NCI-H446 treated with DMSO at 0.1 percent for 48 hours (cell line): ENCODE data around the gene GRM8.

Experiments
- DNase-seq: peaks from one replicate; lab custom pipeline; 2025; lab: John Stamatoyannopoulos, UW

Gene GRM8

GRCh38 chr7:127252778-127253280, at the start of gene GRM8:
TSS of gene GRM8 (minus strand) at chr7:127252941.
- DNase-seq, result no peak

- DNase-seq, result peak; percentile 25
Measured at GRCh38 chr7:127290801-127291361, 38.1 kb upstream of the GRM8 start.

GRCh38 chr7:127290116-127290655, 37.4 kb upstream of the GRM8 start:
- DNase-seq, result no peak

- DNase-seq, result no peak
Measured at GRCh38 chr7:127287133-127287532, 34.4 kb upstream of the GRM8 start.

GRCh38 chr7:127270093-127270492, 17.4 kb upstream of the GRM8 start:
- no peak for DNase-seq

- no peak for DNase-seq
Measured at GRCh38 chr7:127266047-127266446, 13.3 kb upstream of the GRM8 start.

- no peak for DNase-seq
Measured at GRCh38 chr7:127264219-127264618, 11.5 kb upstream of the GRM8 start.

- DNase-seq, result no peak
Measured at GRCh38 chr7:127258111-127258510, 5.4 kb upstream of the GRM8 start.

GRCh38 chr7:127257086-127257485, 4.3 kb upstream of the GRM8 start:
- DNase-seq, result no peak

GRCh38 chr7:127256041-127256725, 3.4 kb upstream of the GRM8 start:
- peak; percentile 7 for DNase-seq

GRCh38 chr7:127254163-127254684, 1.5 kb upstream of the GRM8 start:
- DNase-seq, result no peak

GRCh38 chr7:127253281-127254162, 781 bp upstream of the GRM8 start:
- DNase-seq, result no peak

GRCh38 chr7:127252377-127252713, 396 bp downstream of the GRM8 start:
- DNase-seq, result no peak

GRCh38 chr7:127251465-127252376, 1.0 kb downstream of the GRM8 start:
- DNase-seq, result no peak

GRCh38 chr7:127251036-127251464, 1.7 kb downstream of the GRM8 start:
- DNase-seq, result no peak

- no peak for DNase-seq
Measured at GRCh38 chr7:127250312-127251035, 2.3 kb downstream of the GRM8 start.

GRCh38 chr7:127245607-127246006, 7.1 kb downstream of the GRM8 start:
- DNase-seq, result no peak

GRCh38 chr7:127245002-127245401, 7.7 kb downstream of the GRM8 start:
- no peak for DNase-seq

GRCh38 chr7:127239814-127240213, 12.9 kb downstream of the GRM8 start:
- DNase-seq, result no peak

GRCh38 chr7:127233630-127234029, 19.1 kb downstream of the GRM8 start:
- DNase-seq, result no peak

- no peak for DNase-seq
Measured at GRCh38 chr7:127231415-127231814, 21.3 kb downstream of the GRM8 start.
